Prostate gland (tissue), 2 donors: ENCODE data around the gene EHBP1. TPM values are rescaled to one million over a fixed set of nuclear protein-coding genes. Genes with fewer than 3 reads are reported as not detected.

Experiments
- DNase-seq: peaks from one replicate; pipeline ENCODE4 v3.0.0-alpha.2; 2019; ENCODE audit warnings: low spot score
- H3K27ac ChIP-seq, 2 donors: fragments of 200-600 bp; sonication (generic); 2 replicates each; pipeline ENCODE4 v1.5.1; 2017 to 2019
- H3K27me3 ChIP-seq: fragments of 200-600 bp; sonication (generic); replicated peaks from 2 replicates; pipeline ENCODE4 v1.5.1; 2019; ENCODE audit not compliant: insufficient read depth
- H3K36me3 ChIP-seq, 2 donors: fragments of 200-600 bp; sonication (generic); 1 replicate in 1 of 2; 2 replicates in 1 of 2; pipeline versions ENCODE4 v1.5.1 to v1.8.1; 2017 to 2019
- H3K4me1 ChIP-seq: fragments of 200-600 bp; sonication (generic); replicated peaks from 2 replicates; pipeline ENCODE4 v1.5.1; 2019
- H3K4me3 ChIP-seq, 2 donors: fragments of 200-600 bp; sonication (generic); 2 replicates each; pipeline ENCODE4 v1.5.1; 2017 to 2019
- H3K9me3 ChIP-seq: fragments of 200-600 bp; sonication (generic); 2 replicates; pipeline ENCODE4 v1.5.1; 2017
- POLR2A ChIP-seq: fragments of 450-650 bp; IDR thresholded peaks from one replicate; pipeline ENCODE4 v1.6.1; 2016; ENCODE audit warnings: antibody characterized with exemption, mild to moderate bottlenecking
- POLR2AphosphoS5 ChIP-seq: sonication (generic); formaldehyde crosslinking; IDR thresholded peaks from one replicate; pipeline ENCODE4 v1.6.1; 2017; ENCODE audit warnings: antibody characterized with exemption
- WGBS: methylation state at CpG from one replicate; pipeline ENCODE4 v1.1.5; 2018; 5-methylcytosine and 5-hydroxymethylcytosine counted together
- intact Hi-C: fragments of 100-400 bp; cut with DNase I; formaldehyde crosslinking; loops from one replicate; pipeline ENCODE4 v1.14.2; 2022
- total RNA-seq, 2 donors: library from RNA; depleted of rRNA; stranded (reverse); fragments of >200 nt; gene quantifications; one replicate each; pipeline ENCODE4 v1.1.0, GENCODE V29; 2016
- TF ChIP-seq, protein P1 (sequence below), 4 experiments: fragments of 200-600 bp in 2 of 4; fragments of 450-650 bp in 2 of 4; sonication (generic) in 2 of 4; IDR thresholded peaks; 1 replicate in 3 of 4; 2 replicates in 1 of 4; pipeline ENCODE4 v1.5.1; 2016 to 2019; ENCODE audit warnings: antibody characterized with exemption in 4 of 4, mild to moderate bottlenecking in 2 of 4, moderate library complexity in 2 of 4

Gene EHBP1
- total RNA-seq, 2 donors from 2014 or later, result 26.5 to 30.3 TPM

DNA sequence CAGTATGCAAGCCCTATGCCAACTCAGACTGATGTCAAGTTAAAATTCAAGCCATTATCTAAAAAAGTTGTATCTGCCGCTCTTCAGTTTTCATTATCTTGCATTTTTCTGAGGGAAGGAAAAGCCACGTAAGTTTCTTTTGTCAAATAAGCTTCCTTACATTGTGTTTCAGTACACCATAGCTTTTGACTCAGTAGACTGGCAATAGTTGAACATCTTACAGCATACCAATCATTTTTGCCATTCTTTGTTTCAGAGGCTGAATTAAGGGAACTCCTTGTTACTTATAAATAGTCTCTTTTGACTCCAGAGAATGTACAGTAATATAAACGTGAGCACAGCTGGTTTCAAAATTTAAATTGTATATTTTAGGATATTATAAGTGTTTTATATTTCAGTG lies 120.6 kb downstream of the EHBP1 start:
- H3K27me3 ChIP-seq, result no peaks in the 10 kb centered on the region
- no peaks in the 10 kb centered on the region for H3K36me3 ChIP-seq
- no peaks in the 10 kb centered on the region for H3K4me1 ChIP-seq
- H3K4me3 ChIP-seq, result no peak overlapping the region
- no peak overlapping the region for H3K27ac ChIP-seq
- intact Hi-C loops, result no loop called here
- no peaks in the 10 kb centered on the region for H3K9me3 ChIP-seq
- 70% methylated on average over 3 of the region's 3 CpGs for WGBS
- DNase-seq, result no peak
- TF ChIP-seq POLR2AphosphoS5 (no peak), POLR2A (no peak)
- TF ChIP-seq, protein P1, sequence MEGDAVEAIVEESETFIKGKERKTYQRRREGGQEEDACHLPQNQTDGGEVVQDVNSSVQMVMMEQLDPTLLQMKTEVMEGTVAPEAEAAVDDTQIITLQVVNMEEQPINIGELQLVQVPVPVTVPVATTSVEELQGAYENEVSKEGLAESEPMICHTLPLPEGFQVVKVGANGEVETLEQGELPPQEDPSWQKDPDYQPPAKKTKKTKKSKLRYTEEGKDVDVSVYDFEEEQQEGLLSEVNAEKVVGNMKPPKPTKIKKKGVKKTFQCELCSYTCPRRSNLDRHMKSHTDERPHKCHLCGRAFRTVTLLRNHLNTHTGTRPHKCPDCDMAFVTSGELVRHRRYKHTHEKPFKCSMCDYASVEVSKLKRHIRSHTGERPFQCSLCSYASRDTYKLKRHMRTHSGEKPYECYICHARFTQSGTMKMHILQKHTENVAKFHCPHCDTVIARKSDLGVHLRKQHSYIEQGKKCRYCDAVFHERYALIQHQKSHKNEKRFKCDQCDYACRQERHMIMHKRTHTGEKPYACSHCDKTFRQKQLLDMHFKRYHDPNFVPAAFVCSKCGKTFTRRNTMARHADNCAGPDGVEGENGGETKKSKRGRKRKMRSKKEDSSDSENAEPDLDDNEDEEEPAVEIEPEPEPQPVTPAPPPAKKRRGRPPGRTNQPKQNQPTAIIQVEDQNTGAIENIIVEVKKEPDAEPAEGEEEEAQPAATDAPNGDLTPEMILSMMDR (IDR thresholded peaks at IDR 0.05), result no peak

- Histone ChIP-seq H3K36me3 (no peaks in the 10 kb centered on the region), H3K27me3 (no peaks in the 10 kb centered on the region), H3K4me3 (no peak overlapping the region), H3K27ac (no peak overlapping the region), H3K4me1 (no peaks in the 10 kb centered on the region), H3K9me3 (no peaks in the 10 kb centered on the region)
- WGBS, result 92% methylated on average over 4 of the region's 4 CpGs
- no peak for DNase-seq
- intact Hi-C loops, result no loop called here
- TF ChIP-seq POLR2A (no peak), POLR2AphosphoS5 (no peak)
- TF ChIP-seq, protein P1 (IDR thresholded peaks at IDR 0.05), result no peak
Observed at GRCh38 chr2:62826953-62827675, 121.6 kb downstream of the EHBP1 start.

GRCh38 chr2:62831729-62832128 lies 126.2 kb downstream of the EHBP1 start:
- TF ChIP-seq POLR2A (no peak), POLR2AphosphoS5 (no peak)
- TF ChIP-seq, protein P1 (IDR thresholded peaks at IDR 0.05), result no peak
- Histone ChIP-seq H3K4me1 (no peaks in the 10 kb centered on the region), H3K4me3 (no peak overlapping the region), H3K27ac (no peak overlapping the region), H3K9me3 (no peaks in the 10 kb centered on the region), H3K27me3 (no peaks in the 10 kb centered on the region), H3K36me3 (no peaks in the 10 kb centered on the region)
- DNase-seq, result no peak
- intact Hi-C loops, result no loop called here

DNA sequence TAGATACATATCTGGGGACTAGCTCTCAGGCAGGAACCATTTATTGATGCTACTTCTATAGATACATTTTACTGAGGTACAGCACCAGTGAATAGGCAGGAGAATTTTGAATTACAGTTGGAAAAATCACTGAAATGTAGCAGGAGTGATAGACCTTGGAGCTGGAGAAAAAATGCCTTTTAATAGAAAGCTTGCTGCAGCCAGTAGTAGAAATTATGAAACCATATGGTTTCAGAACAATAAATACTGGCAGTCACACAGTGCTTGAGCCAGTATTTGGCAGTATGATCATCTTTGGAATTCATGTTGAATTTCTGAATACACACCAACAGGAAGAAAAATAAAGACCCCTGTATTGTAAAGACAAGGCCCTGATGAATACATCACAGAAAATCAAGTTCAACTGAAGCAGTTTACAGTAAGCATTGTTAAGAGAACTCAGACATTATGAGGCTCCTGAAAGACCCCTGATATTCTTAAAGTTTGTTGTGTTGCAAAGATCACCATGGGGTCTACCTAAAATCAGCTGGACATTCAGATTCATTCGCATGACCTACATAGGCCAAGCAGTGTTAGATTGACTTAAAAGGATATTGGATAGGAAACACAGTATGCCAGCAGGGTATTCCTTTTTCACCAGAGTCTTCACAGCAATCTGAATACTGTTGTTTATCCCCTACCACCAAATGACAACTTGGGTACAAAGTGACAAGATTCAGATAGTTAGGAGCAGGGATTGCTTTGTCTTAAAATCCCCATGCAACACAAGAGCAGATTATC lies 139.0 kb downstream of the EHBP1 start:
- no peaks in the 10 kb centered on the region for H3K27me3 ChIP-seq
- H3K4me1 ChIP-seq, result no peaks in the 10 kb centered on the region
- H3K27ac ChIP-seq, result no peak overlapping the region
- no peaks in the 10 kb centered on the region for H3K36me3 ChIP-seq
- no peak for TF ChIP-seq POLR2AphosphoS5
- no peak for TF ChIP-seq POLR2A
- TF ChIP-seq, protein P1 (IDR thresholded peaks at IDR 0.05), result no peak
- intact Hi-C loops, result no loop called here
- WGBS, result 94% methylated on average over 1 of the region's 1 CpG
- no peak for DNase-seq
- H3K9me3 ChIP-seq, result no peaks in the 10 kb centered on the region
- no peak overlapping the region for H3K4me3 ChIP-seq
